ENCODE data around the gene SLC12A5. TPM values are rescaled to one million over a fixed set of nuclear protein-coding genes. Genes with fewer than 3 reads are reported as not detected.

SLC12A5 gene
- total RNA-seq, 4 donors from 2014 or later = not detected

DNA sequence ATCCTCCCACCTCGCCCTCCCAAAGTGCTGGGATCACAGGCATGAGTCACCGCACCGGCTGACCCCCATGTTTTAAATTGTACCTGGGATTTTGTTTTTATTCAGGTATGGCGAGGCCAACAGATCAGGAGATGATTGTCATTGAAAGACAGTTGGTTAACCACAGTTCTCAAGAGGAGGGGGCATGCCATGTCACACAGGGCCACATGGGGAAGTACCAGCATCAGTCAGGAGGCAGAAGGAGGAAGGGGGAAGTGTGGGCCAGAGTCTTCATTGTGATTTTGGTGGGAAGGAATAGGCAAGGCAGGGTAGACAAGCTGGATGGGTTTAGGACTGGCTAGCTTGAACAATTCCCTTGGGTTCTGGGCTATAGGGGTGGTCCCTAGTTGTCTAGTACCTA, 30.3 kb upstream of the SLC12A5 start:
- WGBS, 2 donors = 69 to 83% methylated on average over 4 of the region's 4 CpGs
- TF ChIP-seq POLR2A (IDR thresholded peaks at IDR 0.05) = no peak
- TF ChIP-seq, protein P1, sequence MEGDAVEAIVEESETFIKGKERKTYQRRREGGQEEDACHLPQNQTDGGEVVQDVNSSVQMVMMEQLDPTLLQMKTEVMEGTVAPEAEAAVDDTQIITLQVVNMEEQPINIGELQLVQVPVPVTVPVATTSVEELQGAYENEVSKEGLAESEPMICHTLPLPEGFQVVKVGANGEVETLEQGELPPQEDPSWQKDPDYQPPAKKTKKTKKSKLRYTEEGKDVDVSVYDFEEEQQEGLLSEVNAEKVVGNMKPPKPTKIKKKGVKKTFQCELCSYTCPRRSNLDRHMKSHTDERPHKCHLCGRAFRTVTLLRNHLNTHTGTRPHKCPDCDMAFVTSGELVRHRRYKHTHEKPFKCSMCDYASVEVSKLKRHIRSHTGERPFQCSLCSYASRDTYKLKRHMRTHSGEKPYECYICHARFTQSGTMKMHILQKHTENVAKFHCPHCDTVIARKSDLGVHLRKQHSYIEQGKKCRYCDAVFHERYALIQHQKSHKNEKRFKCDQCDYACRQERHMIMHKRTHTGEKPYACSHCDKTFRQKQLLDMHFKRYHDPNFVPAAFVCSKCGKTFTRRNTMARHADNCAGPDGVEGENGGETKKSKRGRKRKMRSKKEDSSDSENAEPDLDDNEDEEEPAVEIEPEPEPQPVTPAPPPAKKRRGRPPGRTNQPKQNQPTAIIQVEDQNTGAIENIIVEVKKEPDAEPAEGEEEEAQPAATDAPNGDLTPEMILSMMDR (IDR thresholded peaks at IDR 0.05) = no peak
- intact Hi-C loops (cut with DNase I; ENCODE audit: low total_unique reads) = no loop called here
- H3K4me3 ChIP-seq (ENCODE audit: low read depth, poor library complexity, severe bottlenecking) = no peak overlapping the region
- no peak for DNase-seq (ENCODE audit: low spot score in 2 of 2)

DNA sequence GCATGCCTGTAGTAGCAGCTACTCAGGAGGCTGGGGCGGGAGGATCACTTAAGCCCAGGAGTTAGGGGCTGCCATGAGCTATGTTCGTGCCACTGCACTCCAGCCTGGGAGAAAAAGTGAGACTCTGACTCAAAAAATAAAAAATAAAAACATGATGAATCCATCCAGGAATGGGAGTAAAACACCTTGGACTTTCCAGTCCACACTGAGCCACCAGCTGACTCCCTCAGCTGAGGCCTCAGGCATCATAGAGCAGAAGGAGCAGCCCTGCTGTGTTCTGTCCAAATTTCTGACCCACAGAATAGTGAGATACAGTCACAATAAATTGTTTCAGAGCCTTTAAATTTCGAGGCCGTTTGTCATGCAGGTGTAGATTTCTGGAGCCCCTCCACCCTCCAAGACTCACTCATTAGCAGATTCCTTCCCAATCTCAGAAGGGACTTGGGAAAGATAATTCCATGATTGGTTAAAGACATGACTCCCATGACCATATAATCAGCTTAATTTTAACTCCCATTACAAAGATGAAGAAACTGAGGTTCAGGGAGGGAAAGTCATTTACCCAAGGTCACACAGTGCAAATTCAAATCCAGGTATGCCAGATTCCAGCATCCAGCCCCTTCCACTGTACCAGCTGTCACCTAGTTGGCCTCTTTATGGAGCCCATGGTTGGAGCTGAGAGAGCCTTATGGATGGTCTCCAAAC, 29.3 kb upstream of the SLC12A5 start:
- WGBS, 2 donors = 79 to 82% methylated on average over 4 of the region's 4 CpGs
- no peak for DNase-seq (ENCODE audit: low spot score in 2 of 2)
- TF ChIP-seq, protein P1 (IDR thresholded peaks at IDR 0.05) = no peak
- no peak for TF ChIP-seq POLR2A (IDR thresholded peaks at IDR 0.05)
- H3K4me3 ChIP-seq (ENCODE audit: low read depth, poor library complexity, severe bottlenecking) = no peak overlapping the region
- intact Hi-C loops (cut with DNase I; ENCODE audit: low total_unique reads) = no loop called here

DNA sequence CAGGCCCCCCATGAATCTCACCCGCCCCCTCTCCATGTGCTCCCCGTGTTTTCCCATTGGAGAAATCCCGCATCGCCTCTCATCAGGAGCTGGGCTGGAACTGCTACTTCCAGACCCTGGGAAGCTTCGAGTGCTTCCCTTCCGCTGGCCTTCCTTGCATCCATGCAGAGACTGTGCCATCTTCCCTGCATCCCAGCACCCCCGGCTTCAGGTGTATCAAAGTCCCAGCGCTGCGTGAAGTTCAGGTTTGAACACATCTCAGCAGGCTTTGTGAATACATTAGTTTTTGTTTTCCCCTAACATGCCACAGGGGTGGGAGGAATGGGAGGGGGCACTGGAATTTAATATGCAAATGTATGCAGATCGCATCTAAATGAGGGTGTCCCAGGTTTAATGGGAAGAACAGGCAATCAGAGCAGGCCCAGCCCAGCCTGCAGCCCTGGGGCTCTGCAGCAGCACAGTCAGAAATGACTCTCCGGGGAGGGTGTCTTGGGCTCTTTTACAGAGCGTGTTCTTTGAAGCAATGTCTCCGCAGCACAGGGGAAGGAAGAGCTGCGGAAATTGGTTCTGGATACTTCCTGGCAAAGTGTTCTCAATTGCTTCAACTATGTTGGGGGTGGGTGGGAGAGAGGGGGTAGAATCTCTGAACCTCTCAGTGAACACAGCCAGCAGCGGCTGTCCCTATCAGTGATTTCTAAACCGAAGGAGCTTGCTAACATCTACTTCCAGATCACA, 28.6 kb upstream of the SLC12A5 start:
- no peak overlapping the region for H3K4me3 ChIP-seq (ENCODE audit: low read depth, poor library complexity, severe bottlenecking)
- TF ChIP-seq, protein P1 (IDR thresholded peaks at IDR 0.05) = no peak
- no peak for TF ChIP-seq POLR2A (IDR thresholded peaks at IDR 0.05)
- no peak for DNase-seq (ENCODE audit: low spot score in 2 of 2)
- intact Hi-C loops (cut with DNase I; ENCODE audit: low total_unique reads) = no loop called here
- 30 to 31% methylated on average over 16 of the region's 16 CpGs for WGBS, 2 donors

DNA sequence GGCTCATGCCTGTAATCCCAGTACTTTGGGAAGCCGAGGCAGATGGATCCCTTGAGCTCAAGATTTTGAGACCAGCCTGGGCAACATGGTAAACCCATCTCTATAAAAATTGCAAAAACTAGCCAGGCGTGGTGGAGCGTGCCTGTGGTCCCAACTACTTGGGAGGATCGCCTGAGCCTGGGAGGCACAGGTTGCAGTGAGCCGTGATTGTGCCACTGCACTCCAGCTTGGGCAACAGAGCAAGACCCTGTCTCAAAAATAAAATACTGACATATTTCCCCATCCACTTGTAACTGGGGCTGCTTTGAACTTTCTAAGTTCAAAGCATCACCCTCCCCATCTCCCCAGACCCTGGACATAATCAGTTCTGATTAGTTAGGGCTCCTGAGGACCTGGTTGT, 27.5 kb upstream of the SLC12A5 start:
- H3K4me3 ChIP-seq (ENCODE audit: low read depth, poor library complexity, severe bottlenecking) = no peak overlapping the region
- no peak for DNase-seq (ENCODE audit: low spot score in 2 of 2)
- 90 to 91% methylated on average over 5 of the region's 5 CpGs for WGBS, 2 donors
- intact Hi-C loops (cut with DNase I; ENCODE audit: low total_unique reads) = no loop called here
- no peak for TF ChIP-seq POLR2A (IDR thresholded peaks at IDR 0.05)
- TF ChIP-seq, protein P1 (IDR thresholded peaks at IDR 0.05) = no peak

DNA sequence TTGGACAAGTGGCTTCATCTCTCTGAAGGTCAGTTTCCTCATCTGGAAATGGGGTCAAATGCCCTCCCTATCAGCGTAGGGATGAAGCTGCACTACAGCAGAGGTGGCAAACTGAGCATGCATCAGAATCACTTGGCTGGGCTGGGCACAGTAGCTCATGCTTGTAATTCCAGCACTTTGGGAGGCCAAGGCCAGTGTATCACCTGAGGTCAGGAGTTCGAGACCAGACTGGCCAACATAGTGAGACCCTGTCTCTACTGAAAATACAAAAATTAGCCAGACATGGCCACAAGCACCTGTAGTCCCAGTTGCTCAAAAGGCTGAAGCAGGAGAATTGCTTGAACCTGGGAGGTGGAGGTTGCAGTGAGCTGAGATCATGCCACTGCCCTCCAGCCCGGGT, 27.0 kb upstream of the SLC12A5 start:
- H3K4me3 ChIP-seq (ENCODE audit: low read depth, poor library complexity, severe bottlenecking) = no peak overlapping the region
- DNase-seq (ENCODE audit: low spot score in 2 of 2) = no peak
- no peak for TF ChIP-seq POLR2A (IDR thresholded peaks at IDR 0.05)
- TF ChIP-seq, protein P1 (IDR thresholded peaks at IDR 0.05) = no peak
- intact Hi-C loops (cut with DNase I; ENCODE audit: low total_unique reads) = no loop called here
- 97 to 100% methylated on average over 3 of the region's 3 CpGs for WGBS, 2 donors
